ENCODE results near the gene WHRN.

Gene WHRN

DNA sequence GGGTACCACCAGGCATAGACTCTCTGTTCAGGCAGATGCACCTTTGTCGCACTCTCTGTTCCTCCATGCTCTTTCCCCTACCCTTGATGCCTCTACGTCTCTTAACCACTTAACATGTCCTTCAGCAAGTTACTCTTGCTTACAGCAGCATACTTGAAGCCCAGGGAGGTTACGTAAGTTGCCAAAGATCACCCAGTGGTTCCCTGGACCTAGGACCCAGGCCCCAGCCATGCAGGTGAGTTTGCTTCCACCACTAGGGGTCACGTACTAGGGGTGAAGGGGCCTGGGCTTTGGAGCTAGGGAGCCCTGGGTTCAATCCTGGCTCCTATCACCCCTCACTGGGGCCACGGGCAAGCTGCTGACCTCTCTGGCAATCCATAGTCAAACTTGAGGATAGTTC is 126.4 kb downstream of the WHRN start:
- DNase-seq (ENCODE audit: low read depth), result no peak

DNA sequence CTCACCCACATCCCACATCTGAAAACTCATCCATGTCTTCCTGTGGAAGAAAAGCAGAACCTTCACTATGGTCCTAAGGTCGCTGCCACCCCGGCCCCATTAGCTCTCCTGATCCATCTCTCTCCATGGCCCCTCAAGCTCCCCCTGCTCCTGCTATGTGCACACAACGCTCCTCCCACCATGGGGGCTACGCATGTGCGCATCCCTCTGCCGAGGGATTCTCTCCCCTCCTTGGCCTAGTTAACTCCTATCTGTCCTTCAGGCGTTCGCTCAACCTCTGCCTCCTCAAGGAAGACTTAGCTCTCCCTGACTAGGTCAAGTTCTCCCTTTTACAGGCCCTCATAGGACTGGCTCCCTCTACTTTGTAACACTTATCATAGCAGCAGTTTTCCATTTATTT is 127.3 kb downstream of the WHRN start:
- no peak for DNase-seq (ENCODE audit: low read depth)

GRCh38 chr9:114376586-114377445 is 128.5 kb downstream of the WHRN start:
- no peak for DNase-seq (ENCODE audit: low read depth)

GRCh38 chr9:114375386-114376175 is 129.7 kb downstream of the WHRN start:
- DNase-seq (ENCODE audit: low read depth), result no peak

DNA sequence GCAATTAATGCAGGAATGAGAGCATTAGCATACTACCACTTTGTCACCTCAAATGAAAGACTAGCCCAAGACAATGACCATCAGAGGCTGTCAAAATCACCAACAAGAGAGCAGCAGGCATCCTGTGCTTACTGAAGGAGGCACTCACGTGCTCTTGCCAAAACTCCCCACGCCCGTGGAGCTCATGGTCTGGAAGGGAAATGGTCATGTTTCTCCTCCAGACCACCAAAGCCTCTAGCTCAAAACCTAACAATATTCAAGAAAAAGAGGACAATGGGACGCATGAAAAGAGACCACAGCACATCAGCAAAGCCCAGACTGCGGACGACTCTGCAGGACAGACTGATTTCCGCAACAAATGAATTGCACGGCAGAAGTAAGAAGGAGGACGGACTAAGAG is 130.3 kb downstream of the WHRN start:
- no peak for DNase-seq (ENCODE audit: low read depth)

- no peak for DNase-seq (ENCODE audit: low read depth)
Measured at GRCh38 chr9:114373960-114374730, 131.1 kb downstream of the WHRN start.

- DNase-seq (ENCODE audit: low read depth), result no peak
Measured at GRCh38 chr9:114372921-114373448, 132.3 kb downstream of the WHRN start.

DNA sequence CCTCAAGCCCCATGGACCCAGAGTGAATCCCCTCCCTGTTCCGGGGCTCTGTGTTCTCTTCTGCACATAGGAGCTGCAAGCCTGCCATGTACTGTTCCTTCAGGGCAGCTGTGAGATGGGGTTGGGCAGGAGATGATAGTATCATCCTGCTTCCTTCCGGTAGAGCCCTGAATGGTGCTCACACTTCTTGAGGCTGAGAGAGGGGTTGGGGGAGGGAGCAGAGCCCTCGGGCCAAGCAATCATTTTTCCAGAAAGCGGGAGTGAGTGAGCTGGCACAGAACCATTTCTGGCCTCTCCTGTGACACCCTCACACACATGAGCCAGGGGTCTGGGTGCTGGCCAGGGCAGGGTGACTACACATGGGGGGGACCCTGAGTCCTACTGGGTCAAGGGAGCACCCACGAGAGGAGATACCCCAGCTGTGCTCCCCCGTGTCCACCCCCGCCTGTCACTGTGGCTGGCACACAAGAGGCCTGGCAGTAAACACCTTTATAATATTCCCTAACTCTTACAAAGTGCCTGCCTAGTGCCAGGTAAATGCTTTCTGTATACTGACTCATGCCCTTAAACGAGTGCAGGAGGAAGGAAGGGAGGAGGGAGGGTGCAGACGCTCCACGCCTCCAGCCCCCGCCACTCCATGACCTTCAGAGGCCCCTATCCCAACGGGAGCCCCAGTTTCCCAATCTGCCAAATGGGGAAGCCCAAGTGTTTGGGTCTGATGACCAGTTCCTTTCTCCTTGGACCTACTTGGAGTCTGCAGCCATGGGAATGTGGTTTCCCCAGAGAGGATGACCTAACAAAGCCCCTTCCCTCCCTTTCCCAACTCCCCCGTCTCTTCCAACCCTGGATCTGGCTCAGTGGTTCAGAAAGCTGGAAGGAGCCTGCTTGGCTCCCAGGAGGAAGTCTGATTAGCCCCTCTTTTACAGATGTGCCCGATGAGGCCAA is 133.0 kb downstream of the WHRN start:
- DNase-seq (ENCODE audit: low read depth), result no peak

- DNase-seq (ENCODE audit: low read depth), result no peak
Measured at GRCh38 chr9:114371343-114371944, 133.8 kb downstream of the WHRN start.

DNA sequence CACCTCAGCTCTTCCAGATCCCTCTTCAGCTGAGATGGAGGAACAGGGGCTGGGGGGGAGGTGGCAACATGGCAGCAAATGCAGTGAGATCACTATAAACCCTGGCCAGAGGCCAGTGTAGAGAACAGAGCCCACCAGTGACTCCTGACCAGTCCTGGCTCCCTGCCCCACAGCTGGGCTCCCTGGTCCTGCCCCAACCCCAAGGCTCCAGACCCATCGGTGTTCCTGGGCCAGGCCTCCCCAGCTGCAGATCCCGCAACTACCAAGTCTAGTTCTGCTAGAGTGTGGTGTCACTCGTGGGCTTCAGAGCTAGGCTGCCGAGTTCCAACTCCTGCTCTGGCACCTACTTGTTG is 134.3 kb downstream of the WHRN start:
- no peak for DNase-seq (ENCODE audit: low read depth)

DNA sequence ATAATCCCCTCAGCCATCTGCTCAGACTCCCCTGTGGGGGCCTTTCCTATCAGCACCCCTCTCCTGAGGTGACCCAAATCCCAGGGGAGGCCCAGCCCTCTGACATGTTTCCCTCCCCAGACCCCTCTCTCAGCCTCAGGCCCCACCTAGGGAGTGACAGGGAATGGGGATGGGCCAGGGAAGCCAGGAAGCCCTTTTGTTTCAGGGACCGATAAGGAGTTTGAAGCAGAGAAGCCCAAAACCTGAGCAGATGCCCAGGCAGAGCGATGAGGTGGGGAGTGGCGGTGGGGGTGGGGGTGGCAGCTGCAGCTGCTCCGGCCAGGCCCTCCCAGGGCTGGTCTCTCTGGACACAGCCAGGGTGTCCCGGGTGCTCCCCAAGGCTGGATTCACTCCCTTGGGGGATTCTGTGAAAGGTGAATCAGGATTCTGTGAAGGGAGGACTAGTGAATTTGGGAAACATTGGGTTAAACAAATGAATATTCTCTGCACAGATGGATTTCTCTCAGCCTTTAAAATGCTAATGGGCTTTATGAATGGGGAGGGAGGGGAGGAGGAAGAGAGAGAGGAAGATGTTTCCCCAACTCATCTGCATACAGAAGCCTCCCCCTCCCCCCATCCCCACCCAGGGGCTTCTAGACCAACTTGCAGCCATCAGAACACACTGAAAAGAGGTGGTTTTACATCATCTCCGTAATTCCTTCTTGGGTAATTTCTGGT is 134.9 kb downstream of the WHRN start:
- DNase-seq (ENCODE audit: low read depth), result no peak

GRCh38 chr9:114369216-114370130 is 135.8 kb downstream of the WHRN start:
- no peak for DNase-seq (ENCODE audit: low read depth)

GRCh38 chr9:114367772-114368569 is 137.3 kb downstream of the WHRN start:
- no peak for DNase-seq (ENCODE audit: low read depth)

- DNase-seq (ENCODE audit: low read depth), result no peak
Measured at GRCh38 chr9:114367366-114367765, 137.9 kb downstream of the WHRN start.

- DNase-seq (ENCODE audit: low read depth), result peak; percentile 82
Measured at GRCh38 chr9:114366334-114367128, 138.7 kb downstream of the WHRN start.

DNA sequence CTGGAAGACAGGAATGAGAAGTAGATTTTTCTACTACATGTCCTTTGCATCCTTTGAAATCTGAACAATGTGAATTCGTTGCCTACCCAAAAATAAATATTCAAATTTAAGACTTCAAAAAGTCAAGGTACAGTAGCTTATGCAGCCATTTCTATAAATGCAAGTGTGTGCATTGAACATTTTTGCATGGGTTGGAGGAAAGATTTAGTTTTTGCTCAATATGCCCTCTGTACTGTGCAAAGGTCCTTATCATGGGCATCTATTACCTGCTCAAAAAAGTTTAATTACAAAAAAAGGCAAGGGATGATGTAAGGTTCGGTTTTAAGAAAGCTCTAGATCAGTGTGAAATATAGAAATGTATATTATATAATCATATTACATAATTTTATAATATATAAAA is 140.1 kb downstream of the WHRN start:
- no peak for DNase-seq (ENCODE audit: low read depth)
